ENCODE measurements around the gene ZNF469. TPM values are rescaled to one million over a fixed set of nuclear protein-coding genes. Genes with fewer than 3 reads are reported as not detected.

ZNF469 gene
- polyA plus RNA-seq, 1 donor from 2014 or later, result not detected

GRCh38 chr16:88344411-88345030 is 38.2 kb upstream of the ZNF469 start:
- Histone ChIP-seq H3K36me3 (ENCODE audit: insufficient read depth, low read length) (no peaks in the 10 kb centered on the region), H3K4me3 (ENCODE audit: low read length) (no peak overlapping the region), H3K4me2 (ENCODE audit: low read length) (no peak overlapping the region), H3F3A (ENCODE audit: insufficient read depth, low read length, poor library complexity, severe bottlenecking) (no peaks in the 10 kb centered on the region), H3K27ac (ENCODE audit: low read length) (no peak overlapping the region), H3K27me3 (ENCODE audit: insufficient read depth, low read depth, low read length) (no peaks in the 10 kb centered on the region), H3K9me3 (ENCODE audit: low read length) (no peaks in the 10 kb centered on the region), H4K20me1 (ENCODE audit: insufficient read depth) (no peaks in the 10 kb centered on the region), H3K9me2 (ENCODE audit: insufficient read depth, low read length) (no peaks in the 10 kb centered on the region), H2AFZ (ENCODE audit: low read depth, low read length) (no peak overlapping the region), H3K9ac (ENCODE audit: low read length) (no peak overlapping the region), H3K79me2 (replicated peaks; ENCODE audit: insufficient read depth, low read length) (no peaks in the 10 kb centered on the region)
- TF ChIP-seq EZH2 (IDR thresholded peaks at IDR 0.05; ENCODE audit: borderline replicate concordance, insufficient read depth, low read length, poor library complexity, severe bottlenecking), result no peak
- TF ChIP-seq MXI1 (conservative IDR thresholded peaks at IDR 0.05; ENCODE audit: poor library complexity, severe bottlenecking), result no peak
- no peak for TF ChIP-seq EP300 (conservative IDR thresholded peaks at IDR 0.05; ENCODE audit: poor library complexity, severe bottlenecking)
- TF ChIP-seq RAD21 (conservative IDR thresholded peaks at IDR 0.05), result no peak
- no peak for TF ChIP-seq SMC3 (conservative IDR thresholded peaks at IDR 0.05; ENCODE audit: poor library complexity)
- TF ChIP-seq TAF1 (IDR thresholded peaks at IDR 0.05; ENCODE audit: low read depth), result no peak
- no peak for TF ChIP-seq CTCF (IDR thresholded peaks at IDR 0.05; ENCODE audit: poor library complexity, severe bottlenecking)
- no peak for TF ChIP-seq REST (IDR thresholded peaks at IDR 0.05; ENCODE audit: borderline replicate concordance)
- no peak for TF ChIP-seq POLR2AphosphoS5 (IDR thresholded peaks at IDR 0.05)

GRCh38 chr16:88345031-88345720 is 37.6 kb upstream of the ZNF469 start:
- no peak for TF ChIP-seq POLR2AphosphoS5 (IDR thresholded peaks at IDR 0.05)
- TF ChIP-seq REST (IDR thresholded peaks at IDR 0.05; ENCODE audit: borderline replicate concordance), result no peak

More at GRCh38 chr16:88345031-88345720, 37.6 kb upstream of the ZNF469 start:
- Histone ChIP-seq H3K4me3 (ENCODE audit: low read length) (no peak overlapping the region), H3K27me3 (ENCODE audit: insufficient read depth, low read depth, low read length) (no peaks in the 10 kb centered on the region), H3F3A (ENCODE audit: insufficient read depth, low read length, poor library complexity, severe bottlenecking) (no peaks in the 10 kb centered on the region), H4K20me1 (ENCODE audit: insufficient read depth) (no peaks in the 10 kb centered on the region), H3K4me2 (ENCODE audit: low read length) (no peak overlapping the region), H3K36me3 (ENCODE audit: insufficient read depth, low read length) (no peaks in the 10 kb centered on the region), H3K9me2 (ENCODE audit: insufficient read depth, low read length) (no peaks in the 10 kb centered on the region), H3K9me3 (ENCODE audit: low read length) (no peaks in the 10 kb centered on the region), H2AFZ (ENCODE audit: low read depth, low read length) (no peak overlapping the region), H3K27ac (ENCODE audit: low read length) (no peak overlapping the region), H3K79me2 (replicated peaks; ENCODE audit: insufficient read depth, low read length) (no peaks in the 10 kb centered on the region), H3K9ac (ENCODE audit: low read length) (no peak overlapping the region)

Data from neural cell (in vitro differentiated cells).